ES-I3 (cell line): Measurements from ENCODE around the gene PLXNA1.

Source experiments
- H3K36me3 ChIP-seq: 2 replicates; pipeline ENCODE4 v1.6.1; 2013; ENCODE audit warnings: mild to moderate bottlenecking, low read length, control low read depth, moderate library complexity; ENCODE audit not compliant: insufficient read depth
- H3K4me1 ChIP-seq: 2 replicates; pipeline ENCODE4 v1.6.1; 2013; ENCODE audit warnings: mild to moderate bottlenecking, control low read depth, low read length; ENCODE audit not compliant: insufficient read depth
- H3K9ac ChIP-seq: 2 replicates; pipeline ENCODE4 v1.6.1; 2013; ENCODE audit warnings: low read depth, mild to moderate bottlenecking, low read length, moderate library complexity
- H3K9me3 ChIP-seq: 2 replicates; pipeline ENCODE4 v1.6.1; 2013; ENCODE audit warnings: mild to moderate bottlenecking, low read length, moderate library complexity; ENCODE audit not compliant: control insufficient read depth, insufficient read depth

Gene PLXNA1

DNA sequence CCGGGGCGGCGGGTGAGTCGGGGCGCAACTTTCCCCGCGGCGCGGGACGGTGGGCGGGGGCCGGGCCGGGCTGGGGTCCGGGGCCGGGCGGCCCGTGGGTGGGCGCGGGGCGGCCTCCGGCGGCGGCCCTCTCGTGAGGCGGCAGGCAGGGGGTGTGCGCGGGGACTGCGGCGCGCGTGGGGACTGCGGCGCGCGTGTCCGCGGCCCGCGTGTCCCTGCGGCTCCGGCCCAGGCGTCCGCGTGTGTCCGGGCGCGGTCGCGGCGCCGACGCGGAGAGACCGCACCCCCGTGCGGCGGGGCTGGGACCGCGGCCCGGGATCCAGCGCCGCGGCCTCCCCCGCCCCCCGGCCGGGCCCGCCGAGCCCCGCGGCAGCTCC, 349 bp downstream of the PLXNA1 start:
- H3K9me3 ChIP-seq: no peaks in the 10 kb centered on the region
- peak overlapping the region; percentile 62 for H3K9ac ChIP-seq
- peaks cover 6% of the 10 kb centered on the region; the same call in 1 of the 2 replicates for H3K4me1 ChIP-seq
- H3K36me3 ChIP-seq: no peaks in the 10 kb centered on the region

DNA sequence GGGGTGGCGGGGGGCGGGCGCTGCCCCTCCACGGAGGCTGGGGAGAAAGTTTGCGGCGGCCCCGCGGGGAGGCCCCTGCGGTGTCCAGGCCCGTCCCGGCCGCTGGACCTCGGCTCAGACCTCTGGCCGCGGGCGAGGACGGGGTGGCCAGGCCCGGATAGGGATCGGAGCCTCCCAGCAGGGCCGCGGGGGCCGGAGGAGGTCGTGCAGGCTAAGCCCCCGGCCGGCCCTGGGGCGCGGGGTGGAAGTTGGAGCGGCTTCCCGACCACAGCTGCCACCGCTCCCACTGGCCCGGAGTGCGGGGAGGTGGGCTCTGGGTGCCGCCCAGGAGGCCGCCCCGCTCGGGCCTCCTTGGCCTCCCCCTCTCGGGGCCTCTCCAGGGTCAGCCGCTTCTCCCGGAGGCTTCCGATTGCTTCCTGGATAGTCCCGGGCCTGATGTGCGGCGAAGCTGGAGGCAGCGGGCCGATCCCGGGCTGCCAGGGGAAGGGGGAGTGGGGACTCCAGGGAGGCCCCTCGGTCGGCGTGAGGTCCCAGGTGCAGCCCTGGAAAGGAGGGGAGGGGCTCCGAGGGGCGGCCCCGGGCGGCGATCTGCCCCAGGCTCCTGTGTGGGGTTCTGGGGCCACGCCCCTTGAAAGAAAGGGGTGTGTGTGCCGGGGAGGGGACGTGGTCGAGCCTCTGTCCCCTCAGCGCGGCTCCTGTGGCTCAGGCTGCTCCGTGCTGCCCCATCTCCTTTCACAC, 907 bp downstream of the PLXNA1 start:
- H3K9me3 ChIP-seq: no peaks in the 10 kb centered on the region
- H3K9ac ChIP-seq: peak overlapping the region; percentile 62
- H3K4me1 ChIP-seq: peaks cover 6% of the 10 kb centered on the region; the same call in 1 of the 2 replicates
- H3K36me3 ChIP-seq: 0 out of 2 replicates have a peak, but pooled peaks cover 1% of the 10 kb centered on the region

DNA sequence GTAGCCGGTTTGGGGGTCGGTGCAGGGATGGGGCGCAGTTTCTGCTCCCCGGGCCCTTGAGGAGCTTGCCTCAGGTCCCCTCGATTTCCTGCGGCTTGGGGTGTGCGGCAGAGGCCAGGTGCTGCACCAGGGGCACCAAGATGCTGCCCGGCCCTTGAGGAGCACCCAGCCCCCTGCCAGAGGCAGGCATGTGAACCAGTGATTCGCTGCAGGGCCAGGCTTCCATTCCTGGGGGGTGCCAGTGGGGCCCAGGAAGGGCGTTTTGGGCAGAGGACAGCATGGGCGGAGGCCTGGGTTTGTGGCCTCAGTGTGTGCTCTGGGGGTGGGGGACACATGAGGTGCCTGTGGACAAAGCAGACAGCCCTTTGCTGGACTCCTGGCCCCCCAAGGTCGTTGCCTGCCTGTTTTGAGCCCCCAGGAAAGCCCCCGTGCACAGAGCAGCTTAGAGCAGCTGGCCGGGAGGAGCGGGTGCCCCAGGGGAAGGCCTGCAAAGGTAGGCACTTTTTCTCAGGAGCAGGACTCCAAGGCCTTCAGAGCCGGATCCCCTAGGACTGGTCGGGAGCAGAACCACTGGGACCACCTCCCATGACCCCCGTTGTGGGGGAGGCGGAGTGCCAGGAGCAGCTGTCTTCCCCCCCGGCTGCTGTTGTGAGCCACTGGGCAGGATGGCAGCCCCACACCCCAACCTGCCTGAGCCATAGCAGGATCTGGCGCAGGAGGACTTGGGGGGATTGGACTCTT, 1.6 kb downstream of the PLXNA1 start:
- H3K9me3 ChIP-seq: no peaks in the 10 kb centered on the region
- H3K9ac ChIP-seq: peak overlapping the region; percentile 62; the same call in 1 of the 2 replicates
- peaks cover 6% of the 10 kb centered on the region; the same call in 1 of the 2 replicates for H3K4me1 ChIP-seq
- H3K36me3 ChIP-seq: peaks cover 6% of the 10 kb centered on the region; the same call in 1 of the 2 replicates

DNA sequence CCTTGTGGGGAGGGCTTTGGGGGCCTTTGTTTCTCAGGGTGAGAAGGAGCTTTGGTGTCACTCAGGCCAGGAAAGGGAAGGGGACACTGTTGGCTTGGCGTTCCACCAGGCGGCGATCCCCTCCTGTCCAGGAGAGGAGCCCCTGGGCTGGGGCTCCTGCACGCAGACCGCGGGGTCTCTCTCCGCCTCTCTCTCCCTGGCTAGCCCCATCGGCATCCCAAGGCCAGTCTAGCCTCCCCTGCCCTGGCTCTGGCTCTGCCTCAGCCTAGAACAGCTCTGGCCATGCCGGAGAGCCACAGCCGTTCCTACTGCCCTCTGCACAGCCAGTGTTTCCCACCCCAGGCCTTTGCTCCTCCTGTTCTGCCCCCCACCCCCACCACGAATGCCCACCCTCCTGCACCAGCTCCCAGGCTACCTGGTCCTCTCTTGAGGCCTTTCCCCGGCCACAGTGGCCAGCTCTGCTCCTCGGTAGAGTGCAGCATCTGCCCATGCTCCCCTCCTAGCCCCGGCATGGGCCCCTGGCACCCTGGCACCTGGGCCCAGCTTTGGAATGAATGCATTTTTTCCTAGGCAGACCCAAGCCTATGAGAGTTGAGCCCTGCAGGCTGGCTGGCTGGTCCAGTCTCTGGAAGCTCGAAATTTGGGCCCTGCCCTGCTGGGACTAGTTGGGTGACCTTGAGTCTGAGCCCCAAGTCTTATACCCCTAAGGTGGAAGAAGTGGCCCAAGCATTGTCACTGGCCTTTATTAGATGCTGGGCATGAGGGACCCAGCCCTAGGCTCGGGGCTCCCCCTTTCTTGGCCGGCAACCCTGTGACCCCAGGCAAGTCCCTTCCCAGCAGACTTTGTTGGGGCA, 2.4 kb downstream of the PLXNA1 start:
- Histone ChIP-seq H3K9me3 (no peaks in the 10 kb centered on the region), H3K36me3 (peaks cover 13% of the 10 kb centered on the region), H3K9ac (no peak overlapping the region), H3K4me1 (peaks cover 6% of the 10 kb centered on the region; the same call in 1 of the 2 replicates)

DNA sequence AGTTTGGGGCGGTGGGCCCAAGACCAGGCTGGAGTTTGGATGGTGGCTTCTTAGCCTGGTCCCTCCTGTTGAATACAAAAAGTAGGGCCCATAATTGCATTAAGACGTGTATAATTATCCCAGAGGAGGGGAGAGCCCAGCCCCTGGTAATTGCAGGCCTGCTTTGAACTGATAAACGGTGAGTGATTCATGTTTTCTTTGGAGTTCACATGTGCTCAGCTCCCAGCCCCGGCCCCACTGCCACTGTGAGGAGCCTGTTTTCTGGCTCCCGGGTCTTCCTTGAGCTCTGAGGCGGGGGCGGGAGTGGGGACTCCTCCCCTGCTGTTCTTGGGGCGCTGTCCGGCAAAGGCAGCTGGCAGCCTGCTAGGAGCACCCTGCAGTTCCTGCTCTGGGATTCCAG, 3.1 kb downstream of the PLXNA1 start:
- no peak overlapping the region for H3K9ac ChIP-seq
- H3K36me3 ChIP-seq: peaks cover 16% of the 10 kb centered on the region
- peaks cover 6% of the 10 kb centered on the region; the same call in 1 of the 2 replicates for H3K4me1 ChIP-seq
- H3K9me3 ChIP-seq: no peaks in the 10 kb centered on the region

DNA sequence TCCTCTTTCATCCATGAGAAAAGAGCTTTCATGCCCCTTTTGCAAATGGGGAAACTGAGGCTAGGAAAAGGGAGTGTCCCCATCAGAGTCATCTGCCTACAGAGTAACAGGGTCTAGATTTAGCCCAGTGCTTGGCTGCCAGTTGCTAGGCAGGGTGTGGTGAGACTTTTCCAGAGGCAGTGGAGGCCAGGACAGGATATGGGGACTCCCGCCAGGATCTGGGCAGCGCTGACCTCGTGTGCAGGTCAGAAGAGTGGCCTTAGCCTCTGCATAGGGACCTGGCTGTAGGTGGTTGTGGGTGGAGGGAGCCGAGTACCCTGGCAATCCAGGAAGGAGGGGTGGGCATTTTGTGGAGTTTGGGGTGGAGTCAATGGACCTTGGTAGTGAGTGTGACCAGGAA, 4.2 kb downstream of the PLXNA1 start:
- no peaks in the 10 kb centered on the region for H3K9me3 ChIP-seq
- peaks cover 6% of the 10 kb centered on the region; the same call in 1 of the 2 replicates for H3K4me1 ChIP-seq
- no peak overlapping the region; the same call in 1 of the 2 replicates for H3K9ac ChIP-seq
- peaks cover 17% of the 10 kb centered on the region for H3K36me3 ChIP-seq

DNA sequence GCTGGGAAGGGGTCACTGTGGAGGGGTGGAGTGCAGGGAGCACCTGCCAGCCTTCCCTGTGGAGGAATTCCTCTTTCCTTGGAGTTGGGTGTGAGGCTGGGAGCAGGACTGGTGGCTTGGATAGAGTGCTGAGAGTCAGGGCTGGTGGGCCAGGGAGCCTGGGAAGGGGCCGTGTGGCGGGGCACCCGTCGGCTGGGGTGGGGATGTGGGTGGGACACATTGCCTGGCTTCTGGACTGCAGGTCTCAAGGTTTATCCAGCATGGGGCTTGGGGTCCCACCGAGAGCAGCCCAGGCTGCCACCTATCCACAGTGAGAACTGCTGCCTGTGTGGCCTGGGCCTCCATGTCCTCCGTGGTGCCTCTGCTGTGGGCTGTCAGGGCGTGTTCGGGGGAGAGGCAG, 4.7 kb downstream of the PLXNA1 start:
- Histone ChIP-seq H3K9me3 (no peaks in the 10 kb centered on the region), H3K36me3 (peaks cover 17% of the 10 kb centered on the region), H3K4me1 (peaks cover 6% of the 10 kb centered on the region; the same call in 1 of the 2 replicates), H3K9ac (no peak overlapping the region)

DNA sequence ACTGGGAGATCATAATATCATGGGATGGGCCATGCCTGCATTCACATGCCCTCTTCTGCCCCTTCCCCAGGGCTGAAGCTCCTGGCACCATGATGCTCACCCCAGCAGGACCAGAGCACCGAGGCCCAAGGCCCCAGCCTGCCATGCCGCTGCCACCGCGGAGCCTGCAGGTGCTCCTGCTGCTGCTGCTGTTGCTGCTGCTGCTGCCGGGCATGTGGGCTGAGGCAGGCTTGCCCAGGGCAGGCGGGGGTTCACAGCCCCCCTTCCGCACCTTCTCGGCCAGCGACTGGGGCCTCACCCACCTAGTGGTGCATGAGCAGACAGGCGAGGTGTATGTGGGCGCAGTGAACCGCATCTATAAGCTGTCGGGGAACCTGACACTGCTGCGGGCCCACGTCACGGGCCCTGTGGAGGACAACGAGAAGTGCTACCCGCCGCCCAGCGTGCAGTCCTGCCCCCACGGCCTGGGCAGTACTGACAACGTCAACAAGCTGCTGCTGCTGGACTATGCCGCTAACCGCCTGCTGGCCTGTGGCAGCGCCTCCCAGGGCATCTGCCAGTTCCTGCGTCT, 5.6 kb downstream of the PLXNA1 start:
- Histone ChIP-seq H3K4me1 (peaks cover 6% of the 10 kb centered on the region; the same call in 1 of the 2 replicates), H3K36me3 (peaks cover 17% of the 10 kb centered on the region), H3K9me3 (no peaks in the 10 kb centered on the region), H3K9ac (no peak overlapping the region)

DNA sequence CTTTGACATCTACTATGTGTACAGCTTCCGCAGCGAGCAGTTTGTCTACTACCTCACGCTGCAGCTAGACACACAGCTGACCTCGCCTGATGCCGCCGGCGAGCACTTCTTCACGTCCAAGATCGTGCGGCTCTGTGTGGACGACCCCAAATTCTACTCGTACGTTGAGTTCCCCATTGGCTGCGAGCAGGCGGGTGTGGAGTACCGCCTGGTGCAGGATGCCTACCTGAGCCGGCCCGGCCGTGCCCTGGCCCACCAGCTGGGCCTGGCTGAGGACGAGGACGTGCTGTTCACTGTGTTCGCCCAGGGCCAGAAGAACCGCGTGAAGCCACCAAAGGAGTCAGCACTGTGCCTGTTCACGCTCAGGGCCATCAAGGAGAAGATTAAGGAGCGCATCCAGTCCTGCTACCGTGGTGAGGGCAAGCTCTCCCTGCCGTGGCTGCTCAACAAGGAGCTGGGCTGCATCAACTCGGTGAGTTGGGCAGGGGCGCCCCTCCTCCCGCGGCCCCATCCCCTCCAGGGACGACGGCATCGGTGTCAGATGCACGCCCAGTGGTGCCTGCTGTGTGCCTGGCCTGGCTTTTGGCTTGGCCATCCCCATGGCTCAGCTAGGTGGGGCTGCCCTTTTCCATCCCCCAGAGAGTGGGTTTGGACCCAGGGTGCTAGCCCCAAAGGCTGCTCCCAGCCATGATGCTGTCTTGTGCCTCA, 6.6 kb downstream of the PLXNA1 start:
- peaks cover 6% of the 10 kb centered on the region; the same call in 1 of the 2 replicates for H3K4me1 ChIP-seq
- H3K9ac ChIP-seq: no peak overlapping the region
- no peaks in the 10 kb centered on the region for H3K9me3 ChIP-seq
- peaks cover 17% of the 10 kb centered on the region for H3K36me3 ChIP-seq

DNA sequence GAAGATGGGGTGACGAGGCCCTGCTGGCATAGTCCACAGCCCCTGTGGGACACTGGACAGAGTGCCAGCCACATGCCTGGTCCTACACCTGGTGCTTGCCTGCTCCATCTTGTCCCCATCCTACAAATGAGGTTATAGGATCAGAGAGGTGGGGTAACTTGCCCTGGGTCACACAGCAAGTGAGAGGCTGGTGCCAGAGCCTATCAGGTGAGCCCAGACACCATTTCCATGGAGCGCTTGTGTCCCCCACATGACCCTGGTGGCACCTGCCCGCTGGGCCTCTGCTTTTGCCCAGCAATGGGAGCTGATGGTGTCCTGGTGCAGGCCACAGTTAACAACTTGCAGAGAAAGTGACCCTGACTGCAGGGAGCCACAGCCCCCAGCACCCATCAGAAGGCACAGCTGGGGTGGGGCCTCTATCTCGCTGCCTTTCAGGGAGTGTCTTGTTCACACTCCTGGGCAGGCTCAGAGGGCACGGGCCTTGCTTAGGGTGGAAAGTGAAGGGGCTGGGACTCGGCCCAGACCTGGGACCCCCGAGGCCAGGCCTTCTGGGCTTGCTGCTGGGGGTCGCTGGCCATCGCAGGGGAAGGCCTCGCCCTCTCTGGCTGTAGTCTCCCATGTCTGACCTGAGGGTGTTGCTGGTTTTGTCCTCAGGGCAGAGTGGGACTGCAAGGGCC, 7.2 kb downstream of the PLXNA1 start:
- no peak overlapping the region for H3K9ac ChIP-seq
- H3K4me1 ChIP-seq: no peaks in the 10 kb centered on the region
- H3K36me3 ChIP-seq: peaks cover 17% of the 10 kb centered on the region
- H3K9me3 ChIP-seq: no peaks in the 10 kb centered on the region

DNA sequence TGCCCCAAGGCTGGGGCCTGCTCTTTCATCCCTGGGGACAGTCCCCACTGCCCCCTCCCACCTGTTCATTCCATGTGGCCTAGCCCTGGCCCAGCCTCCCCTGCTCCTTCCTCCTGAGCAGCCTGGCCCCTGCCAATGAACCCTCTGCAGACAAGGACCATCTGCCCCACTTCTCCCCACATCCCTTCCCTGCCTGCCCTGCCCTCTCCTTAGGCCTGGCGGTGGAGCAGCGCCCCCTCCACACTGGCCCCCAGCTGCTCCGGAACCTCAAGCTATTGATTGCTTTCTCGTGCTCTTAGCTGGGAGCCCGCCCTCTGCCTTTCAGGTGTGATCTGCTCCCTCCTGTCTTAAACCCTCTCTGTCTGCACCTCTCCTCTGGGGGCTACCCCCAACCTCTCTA, 8.0 kb downstream of the PLXNA1 start:
- Histone ChIP-seq H3K9me3 (no peaks in the 10 kb centered on the region), H3K9ac (no peak overlapping the region), H3K4me1 (no peaks in the 10 kb centered on the region), H3K36me3 (peaks cover 17% of the 10 kb centered on the region)

DNA sequence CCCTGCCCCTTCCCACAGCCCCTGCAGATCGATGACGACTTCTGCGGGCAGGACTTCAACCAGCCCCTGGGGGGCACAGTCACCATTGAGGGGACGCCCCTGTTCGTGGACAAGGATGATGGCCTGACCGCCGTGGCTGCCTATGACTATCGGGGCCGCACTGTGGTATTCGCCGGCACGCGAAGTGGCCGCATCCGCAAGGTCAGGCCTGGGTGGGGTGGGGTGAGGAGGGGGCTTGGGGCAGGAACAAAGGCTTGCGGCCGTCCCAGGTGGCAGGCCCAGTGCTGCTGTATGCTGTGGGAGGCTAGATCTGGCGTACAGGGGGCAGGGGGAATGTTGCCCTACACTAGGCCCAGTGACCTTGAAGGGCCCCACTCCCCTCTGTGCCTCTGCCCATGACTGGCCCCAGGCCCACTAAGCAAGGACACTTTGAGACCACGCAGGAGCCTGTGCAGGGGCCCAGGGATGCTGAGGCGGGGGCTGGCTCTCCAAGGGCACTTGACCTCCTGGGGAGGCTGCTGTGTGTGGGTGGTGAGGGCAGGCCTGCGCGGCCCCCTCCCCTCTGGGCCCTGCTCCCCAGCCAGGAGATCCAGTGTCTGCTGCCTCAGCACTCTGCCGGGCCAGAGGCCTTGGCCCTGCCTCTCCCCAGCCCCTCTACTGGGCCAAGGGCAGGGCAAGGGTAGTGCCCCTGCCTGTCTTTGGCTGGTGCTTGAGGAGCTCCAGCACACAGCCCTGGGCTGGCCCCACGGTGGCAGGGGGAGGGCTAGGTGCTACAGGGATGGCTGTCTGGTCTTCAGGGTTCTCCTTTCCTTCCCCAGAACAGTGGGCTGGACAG, 8.7 kb downstream of the PLXNA1 start:
- H3K9ac ChIP-seq: no peak overlapping the region
- H3K4me1 ChIP-seq: no peaks in the 10 kb centered on the region
- H3K9me3 ChIP-seq: no peaks in the 10 kb centered on the region
- peaks cover 17% of the 10 kb centered on the region for H3K36me3 ChIP-seq
